Muscle of arm (tissue), 12 donors: ENCODE data around the gene TBX21. TPM values are rescaled to one million over a fixed set of nuclear protein-coding genes. Genes with fewer than 3 reads are reported as not detected.

Experiments
- DNase-seq: peaks from one replicate; pipeline ENCODE4 v3.0.0-alpha.2; 2013
- polyA plus RNA-seq, 12 donors: library from polyadenylated mRNA; unstranded; fragments of 120-200 nt; gene quantifications; one replicate each; pipeline ENCODE4 v1.2.1, GENCODE V29; 2013; ENCODE audit not compliant: insufficient read length in 12 of 12

The TBX21 gene
- polyA plus RNA-seq, 12 donors: 0.07 to 0.40 (median 0.15) TPM; not detected in 3

- no peak for DNase-seq
Measured at GRCh38 chr17:47712330-47713023, 20.6 kb upstream of the TBX21 start.

GRCh38 chr17:47713980-47714700, 18.9 kb upstream of the TBX21 start:
- no peak for DNase-seq

- no peak for DNase-seq
Measured at GRCh38 chr17:47714773-47715396, 18.2 kb upstream of the TBX21 start.

GRCh38 chr17:47715669-47716325, 17.2 kb upstream of the TBX21 start:
- no peak for DNase-seq

GRCh38 chr17:47716375-47716774, 16.7 kb upstream of the TBX21 start:
- DNase-seq: no peak

- DNase-seq: no peak
Measured at GRCh38 chr17:47717261-47717697, 15.8 kb upstream of the TBX21 start.

- no peak for DNase-seq
Measured at GRCh38 chr17:47717979-47718621, 14.9 kb upstream of the TBX21 start.

GRCh38 chr17:47718634-47719405, 14.2 kb upstream of the TBX21 start:
- DNase-seq: no peak

- no peak for DNase-seq
Measured at GRCh38 chr17:47719411-47720152, 13.5 kb upstream of the TBX21 start.

GRCh38 chr17:47720196-47720595, 12.8 kb upstream of the TBX21 start:
- no peak for DNase-seq

GRCh38 chr17:47720754-47721533, 12.1 kb upstream of the TBX21 start:
- no peak for DNase-seq

GRCh38 chr17:47721725-47722124, 11.3 kb upstream of the TBX21 start:
- DNase-seq: no peak

GRCh38 chr17:47724705-47725104, 8.3 kb upstream of the TBX21 start:
- DNase-seq: no peak

- DNase-seq: no peak
Measured at GRCh38 chr17:47725446-47726111, 7.5 kb upstream of the TBX21 start.

GRCh38 chr17:47726796-47727703, 6.0 kb upstream of the TBX21 start:
- no peak for DNase-seq

- no peak for DNase-seq
Measured at GRCh38 chr17:47727704-47728036, 5.4 kb upstream of the TBX21 start.

GRCh38 chr17:47728214-47728877, 4.7 kb upstream of the TBX21 start:
- DNase-seq: no peak
